Right lung (tissue), 10 donors: ENCODE data around the gene STAC2. TPM values are rescaled to one million over a fixed set of nuclear protein-coding genes. Genes with fewer than 3 reads are reported as not detected.
A peak's percentile ranks its signal among the peaks of the same experiment; 100 is the strongest.
"Not testable (repeated sequence)": the region's sequence is repeated elsewhere in the genome, so short reads cannot be mapped to it uniquely, and the experiment has no call there.

Experiments
- DNase-seq, 2 donors: peaks; one replicate each; pipeline ENCODE4 v3.0.0-alpha.2; 2013
- long read RNA-seq, 8 donors: transcript quantifications; one replicate each; lab custom pipeline, GENCODE V29; 2026
- polyA plus RNA-seq, 5 donors: library from polyadenylated mRNA; unstranded; fragments of 120-200 nt; gene quantifications; one replicate each; pipeline versions ENCODE4 v1.2.1 to v1.2.3, GENCODE V29; 2013; ENCODE audit warnings: inconsistent platforms in 1 of 5, low replicate concordance in 1 of 5; ENCODE audit not compliant: insufficient read length in 5 of 5, insufficient read depth in 1 of 5

The STAC2 gene
- polyA plus RNA-seq: under 1 TPM; 0.18 to 0.29 (median 0.22) TPM
- long read RNA-seq, donor 1: 0 reads
- long read RNA-seq, donor 2: 0 reads
- long read RNA-seq, donor 3: 0 reads
- long read RNA-seq, donor 4: 0 reads
- long read RNA-seq, donor 5: 0 reads
- long read RNA-seq, donor 6: 0 reads
- long read RNA-seq, donor 7: 0 reads
- long read RNA-seq, donor 8: 0 reads

GRCh38 chr17:39225308-39225958, at the start of gene STAC2:
STAC2 (minus strand) TSS chr17:39225945; CDS start chr17:39225502, 443 bp downstream.
- DNase-seq: no peak

- DNase-seq: no peak
Observed at GRCh38 chr17:39271546-39271945, 45.8 kb upstream of the STAC2 start.

- peak; percentile 32 to 41 for DNase-seq
Observed at GRCh38 chr17:39270923-39271322, 45.2 kb upstream of the STAC2 start.

- DNase-seq: no peak
Observed at GRCh38 chr17:39264119-39264518, 38.4 kb upstream of the STAC2 start.

DNA sequence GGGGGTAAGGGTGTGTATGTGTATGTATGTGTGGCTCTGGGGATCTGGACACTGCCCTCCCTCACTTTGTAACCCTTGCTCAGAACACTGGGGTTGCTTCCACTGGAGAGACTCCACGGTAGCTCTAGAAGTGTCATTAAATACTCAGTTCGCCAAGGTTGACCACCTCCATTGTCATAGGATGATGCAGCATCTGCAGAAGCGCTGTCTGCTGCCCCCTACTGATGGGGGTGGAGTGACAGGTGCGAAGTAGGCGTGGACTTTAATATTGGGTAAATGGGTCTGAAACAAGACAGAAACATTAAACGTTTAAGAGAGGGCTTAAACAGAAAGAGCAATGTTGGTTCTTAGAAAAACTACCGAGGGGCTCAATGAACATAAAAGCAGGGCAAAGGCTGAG, 35.5 kb upstream of the STAC2 start:
- DNase-seq: no peak

DNA sequence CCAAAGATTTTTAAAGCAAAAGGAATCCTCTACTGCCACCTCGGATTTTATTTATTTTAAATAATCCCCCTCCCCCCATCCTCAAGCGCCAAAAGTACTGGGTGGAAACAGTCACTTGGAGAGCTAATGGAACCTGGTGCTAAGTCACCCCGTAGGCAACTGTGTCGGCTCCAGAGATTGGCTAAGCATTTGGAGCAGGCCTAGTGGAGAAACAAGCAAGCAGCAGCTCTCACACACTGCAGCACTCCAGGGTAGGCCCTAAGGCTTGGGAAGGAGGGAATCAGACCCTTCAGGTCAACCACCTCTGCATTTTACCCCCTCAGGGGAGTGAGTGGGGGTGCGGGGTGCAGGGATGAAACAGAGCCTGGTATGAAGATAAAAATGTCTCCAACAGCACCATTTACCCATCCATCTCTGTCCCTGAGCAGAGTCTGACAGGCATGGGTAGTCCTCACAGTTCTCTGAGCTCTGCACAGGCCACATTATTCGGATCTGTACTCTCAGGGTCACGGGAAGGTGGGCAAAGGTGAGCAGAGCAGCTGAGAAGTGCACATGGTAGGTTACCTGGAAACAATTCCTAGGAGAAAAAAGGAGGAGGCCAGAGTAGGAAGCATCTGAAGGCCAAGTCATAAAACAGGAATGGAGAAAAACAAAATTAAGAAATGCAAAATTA, 27.2 kb upstream of the STAC2 start:
- no peak for DNase-seq

DNA sequence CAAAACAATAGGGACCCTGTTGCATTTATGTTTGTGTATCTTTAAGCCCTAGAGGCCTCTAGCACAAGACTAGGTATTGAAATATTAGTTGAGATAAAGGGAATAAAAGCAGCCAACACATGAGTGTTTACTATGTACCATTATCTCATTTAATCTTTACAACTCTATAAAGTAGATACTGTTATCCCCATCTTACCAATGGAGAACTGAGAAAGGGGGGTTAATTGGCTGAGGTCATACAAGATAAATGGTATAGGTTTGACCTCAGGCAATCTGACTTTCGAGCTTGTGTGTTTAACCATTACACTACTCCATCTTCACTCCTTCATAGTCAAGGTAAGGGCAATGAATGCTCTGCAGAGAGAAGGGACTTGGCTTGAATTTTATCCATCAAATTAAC, 26.3 kb upstream of the STAC2 start:
- no peak for DNase-seq

- DNase-seq: not testable (repeated sequence)
Observed at GRCh38 chr17:39250076-39250475, 24.3 kb upstream of the STAC2 start.

GRCh38 chr17:39246274-39246673, 20.5 kb upstream of the STAC2 start:
- no peak for DNase-seq

GRCh38 chr17:39244600-39245570, 19.1 kb upstream of the STAC2 start:
- DNase-seq: peak; percentile 65 to 77

DNA sequence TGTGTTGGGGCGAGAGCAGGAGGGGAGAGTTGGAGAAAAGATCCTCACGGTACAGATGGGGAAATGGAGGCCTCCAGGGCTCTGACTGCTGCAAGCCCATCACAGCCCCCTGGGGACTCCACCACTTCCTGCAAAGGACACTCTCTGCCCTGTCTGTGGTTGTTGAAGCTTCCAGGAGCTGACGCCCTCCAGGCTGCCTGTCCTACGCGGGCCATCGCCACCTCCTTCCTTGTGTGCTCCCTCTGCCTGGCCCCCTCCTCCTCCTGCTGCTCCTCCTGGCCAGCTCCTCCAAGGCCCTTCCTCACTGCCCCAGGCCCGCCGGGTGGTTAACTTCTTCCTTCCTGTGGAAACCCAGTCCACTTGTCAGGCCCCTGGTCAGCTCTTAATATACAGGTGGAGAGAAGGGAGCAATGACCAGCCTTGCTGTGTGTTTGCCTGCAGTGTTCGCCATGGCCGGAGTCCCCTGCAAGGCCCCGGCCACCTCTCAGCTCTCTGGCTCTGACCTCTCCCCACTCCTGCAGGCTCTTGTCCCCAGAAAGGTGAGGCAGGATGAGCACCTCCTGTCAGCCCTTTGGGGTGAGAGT, 18.4 kb upstream of the STAC2 start:
- DNase-seq: no peak

- no peak for DNase-seq
Observed at GRCh38 chr17:39243155-39243554, 17.4 kb upstream of the STAC2 start.

DNA sequence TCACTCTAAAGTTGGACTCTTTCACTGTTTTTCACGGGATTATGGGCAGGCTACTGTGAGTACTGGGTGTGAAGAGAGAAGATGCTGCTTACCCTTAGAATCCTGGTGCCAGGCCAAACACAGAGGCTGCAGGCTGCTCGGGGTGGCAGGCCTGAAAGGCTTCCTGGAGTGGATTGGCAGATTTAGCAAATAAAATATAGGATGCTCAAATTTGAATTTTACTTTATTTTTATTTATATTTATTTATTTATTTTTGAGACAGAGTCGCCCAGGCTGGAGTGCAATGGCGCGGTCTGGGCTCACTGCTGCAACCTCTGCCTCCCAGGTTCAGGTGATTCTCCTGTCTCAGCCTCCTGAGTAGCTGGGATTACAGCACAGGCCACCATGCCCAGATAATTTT, 14.9 kb upstream of the STAC2 start:
- DNase-seq: no peak

GRCh38 chr17:39239640-39240314, 14.0 kb upstream of the STAC2 start:
- DNase-seq: no peak

- no peak for DNase-seq
Observed at GRCh38 chr17:39238311-39238972, 12.7 kb upstream of the STAC2 start.

DNA sequence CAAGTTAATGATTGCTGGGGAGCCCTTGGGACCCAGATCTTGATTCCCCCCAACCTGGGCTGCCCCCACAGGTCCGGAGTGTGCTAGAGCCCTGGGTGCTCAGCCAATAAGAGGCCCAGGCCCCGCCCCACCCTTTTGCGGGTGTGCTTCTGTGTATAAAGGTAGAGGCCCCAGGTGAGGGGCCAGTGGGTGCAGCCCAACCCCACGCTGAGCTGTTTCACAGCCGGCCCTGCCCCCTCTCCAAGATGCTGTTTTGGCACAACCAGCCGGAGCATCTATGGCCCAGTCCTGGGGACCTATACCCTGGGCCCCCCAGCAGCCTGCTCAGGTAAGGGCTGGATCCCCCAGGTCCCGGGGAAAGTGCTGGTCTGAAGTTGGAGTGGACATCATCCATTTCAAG, 11.8 kb upstream of the STAC2 start:
- DNase-seq: no peak

DNA sequence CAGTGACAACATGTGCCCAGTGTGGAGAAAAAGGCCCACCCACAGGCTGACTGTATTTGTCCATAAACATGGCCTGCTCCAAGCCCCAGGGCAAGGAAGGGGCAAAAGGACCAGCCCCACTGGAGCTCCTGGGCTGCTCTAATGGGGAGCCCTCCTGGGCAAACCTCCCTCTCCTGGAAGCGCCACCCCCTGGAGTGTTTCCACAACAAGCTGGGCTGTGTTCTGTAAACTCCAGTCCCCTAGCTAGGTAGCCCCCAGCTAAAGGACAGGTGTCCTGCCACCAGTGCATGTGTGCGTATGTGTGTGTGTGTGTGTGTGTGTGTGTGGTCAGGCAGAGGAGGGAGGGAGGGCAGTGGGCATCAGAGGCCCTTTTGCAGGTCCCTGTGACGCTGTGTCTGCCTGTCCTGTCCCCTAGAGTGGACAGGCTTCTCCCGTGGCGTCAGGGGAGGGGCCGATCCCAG, 11.3 kb upstream of the STAC2 start:
- no peak for DNase-seq

DNA sequence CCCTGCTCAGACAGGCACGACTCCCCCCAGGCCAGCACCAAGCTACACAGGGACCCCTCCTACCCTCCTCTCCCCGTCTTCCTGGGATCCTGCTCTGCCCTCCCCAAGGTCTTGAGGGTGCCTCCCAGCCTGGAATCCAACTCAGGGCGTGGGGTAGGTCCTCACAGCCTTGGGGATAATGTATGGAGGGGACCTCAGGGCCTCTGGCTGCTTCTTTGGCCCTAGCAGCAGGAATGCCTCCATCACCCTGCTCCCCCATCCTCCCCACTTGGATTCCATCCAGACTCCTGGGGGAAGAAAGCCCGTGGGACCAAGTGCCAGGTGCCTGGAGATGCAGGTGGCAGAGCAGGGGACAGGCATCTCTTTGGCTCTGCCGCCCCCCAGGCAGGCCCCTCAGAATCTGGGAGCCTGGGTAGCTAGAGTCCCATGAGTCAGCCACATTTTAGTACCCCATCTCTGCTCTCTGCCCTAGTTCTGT, 10.7 kb upstream of the STAC2 start:
- no peak for DNase-seq

DNA sequence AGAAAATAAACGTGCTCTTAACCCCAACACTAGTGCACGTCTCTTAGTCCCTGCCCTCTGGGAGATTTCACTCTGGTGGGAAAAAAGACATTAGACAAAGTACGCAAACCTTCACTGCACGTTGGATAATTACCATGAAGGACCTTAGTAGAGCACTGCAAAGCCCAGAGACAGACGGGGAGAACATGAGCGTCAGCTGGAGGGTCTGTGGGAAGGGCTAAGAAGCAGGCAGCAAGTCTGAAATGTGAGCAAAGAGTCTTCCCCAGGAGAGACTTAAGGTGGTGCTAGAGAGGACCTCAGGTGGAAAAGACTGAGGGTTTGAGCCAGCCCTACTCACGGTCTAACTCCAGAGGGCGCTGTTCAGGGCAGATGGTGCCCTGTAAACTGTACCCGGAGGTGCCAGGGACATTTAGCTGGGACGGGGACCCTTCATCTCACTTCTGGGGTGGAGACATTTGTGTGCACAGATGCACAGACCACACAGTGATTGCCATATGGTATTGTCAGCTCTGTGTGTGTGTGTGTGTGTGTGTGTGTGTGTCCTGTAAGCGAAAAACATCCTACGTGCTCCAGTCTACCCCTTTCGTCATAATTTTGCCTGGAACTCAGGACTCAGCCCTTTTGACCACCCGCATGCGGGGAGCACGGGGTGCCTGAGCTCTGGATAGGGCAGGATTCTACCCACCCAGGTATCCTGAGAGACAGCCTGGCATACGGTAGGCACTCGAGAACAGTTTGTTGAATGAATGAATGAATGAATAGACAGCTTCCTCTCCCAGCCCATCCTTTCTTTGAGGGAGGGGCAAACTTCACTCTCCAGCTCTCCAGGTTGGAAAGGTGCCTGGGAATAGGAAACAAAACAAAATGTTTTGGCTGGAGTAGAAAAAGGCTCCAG, 10.1 kb upstream of the STAC2 start:
- DNase-seq: no peak
